K562 (cell line): Measurements from ENCODE around the gene LNPEP. TPM values are rescaled to one million over a fixed set of nuclear protein-coding genes. Genes with fewer than 3 reads are reported as not detected.
A peak's percentile ranks its signal among the peaks of the same experiment; 100 is the strongest.

ENCODE experiments used
- ESRRA ChIP-seq: fragments of 450-650 bp; IDR thresholded peaks from 2 replicates; pipeline ENCODE4 v1.6.1; 2014; ENCODE audit warnings: low read depth, mild to moderate bottlenecking, moderate library complexity, borderline replicate concordance
- HNRNPL ChIP-seq: fragments of 200-400 bp; formaldehyde crosslinking; IDR thresholded peaks from 2 replicates; pipeline ENCODE4 v1.6.1; 2017; ENCODE audit warnings: low read depth, mild to moderate bottlenecking, low read length
- HOXB6 ChIP-seq: fragments of 250-450 bp; sonication (Bioruptor Pico); IDR thresholded peaks from 2 replicates; pipeline ENCODE4 v1.5.1; 2022; ENCODE audit warnings: mild to moderate bottlenecking, borderline replicate concordance
- L3MBTL2 ChIP-seq: fragments of 450-650 bp; IDR thresholded peaks from 2 replicates; pipeline ENCODE4 v1.6.1; 2016; ENCODE audit warnings: mild to moderate bottlenecking, moderate library complexity
- MAFG ChIP-seq: fragments of 450-650 bp; conservative IDR thresholded peaks from 2 replicates; pipeline ENCODE4 v1.6.1; 2016; ENCODE audit warnings: missing genetic modification characterization, missing compliant biosample characterization
- MCM3 ChIP-seq: fragments of 450-650 bp; IDR thresholded peaks from 2 replicates; pipeline ENCODE4 v1.6.1; 2016
- NR2C2 ChIP-seq, 2 experiments: fragments of 200-800 bp in 1 of 2; sonication (Bioruptor generic) in 1 of 2; sonication (generic) in 1 of 2; formaldehyde crosslinking in 1 of 2; IDR thresholded peaks; 2 replicates each; pipeline versions ENCODE4 v1.6.1 to v1.8.0; 2016 to 2022; ENCODE audit warnings: mild to moderate bottlenecking in 1 of 2, missing compliant biosample characterization in 1 of 2, missing genetic modification characterization in 1 of 2, missing genetic modification reagents in 1 of 2
- SMAD4 ChIP-seq: fragments of 250-450 bp; sonication (Bioruptor Pico); conservative IDR thresholded peaks from 2 replicates; pipeline ENCODE4 v1.8.0; 2021; ENCODE audit warnings: inconsistent platforms, mild to moderate bottlenecking, moderate library complexity
- SMARCA5 ChIP-seq: fragments of 450-650 bp; IDR thresholded peaks from 2 replicates; pipeline ENCODE4 v1.6.1; 2016
- ZNF384 ChIP-seq: IDR thresholded peaks from 2 replicates; pipeline ENCODE4 v1.6.1; 2012; ENCODE audit warnings: low read depth, low read length, improper control_type of control experiment
- ZNF41 ChIP-seq: fragments of 250-450 bp; sonication (Bioruptor Pico); conservative IDR thresholded peaks from 2 replicates; pipeline ENCODE4 v1.4.0; 2020; ENCODE audit warnings: mild to moderate bottlenecking
- ZNF444 ChIP-seq: fragments of 250-450 bp; sonication (Bioruptor Pico); IDR thresholded peaks from 2 replicates; pipeline ENCODE4 v1.4.0; 2020; ENCODE audit warnings: mild to moderate bottlenecking, moderate library complexity
- ZNF551 ChIP-seq: fragments of 250-450 bp; sonication (Bioruptor Pico); IDR thresholded peaks from 2 replicates; pipeline ENCODE4 v1.5.0; 2021; ENCODE audit warnings: mild to moderate bottlenecking, moderate library complexity
- ZNF561 ChIP-seq: fragments of 450-650 bp; formaldehyde crosslinking; conservative IDR thresholded peaks from 2 replicates; pipeline ENCODE4 v1.4.0; 2020; ENCODE audit warnings: mild to moderate bottlenecking, moderate library complexity
- polyA plus RNA-seq, 8 experiments: library from polyadenylated mRNA; depleted of rRNA in 4 of 8; stranded (reverse) in 5 of 8; unstranded in 3 of 8; fragments of >200 nt; fragmentation: Nextera tagmentation in 2 of 8; fragmentation: Illumina TruSeq in 1 of 8; extraction: Ambion mirVana in 2 of 8; extraction: Trizol in 1 of 8; gene quantifications; 2 replicates each; pipeline versions ENCODE4 v1.2.1 to v1.2.3, GENCODE V29; 2011 to 2014; ENCODE audit warnings: inconsistent platforms in 1 of 8, missing spikeins in 1 of 8
- total RNA-seq, 7 experiments: library from RNA; depleted of rRNA in 6 of 7; stranded (reverse); fragments of >200 nt in 6 of 7; fragmentation: Illumina TruSeq in 2 of 7; extraction: Trizol in 2 of 7; gene quantifications; 2 replicates each; pipeline versions ENCODE4 v1.2.1 to v1.2.3, GENCODE V29; 2011 to 2021; ENCODE audit warnings: low replicate concordance in 1 of 7
- TF ChIP-seq, protein P1 (sequence below): sonication (generic); formaldehyde crosslinking; IDR thresholded peaks from 2 replicates; pipeline ENCODE4 v1.8.0; 2022; ENCODE audit warnings: missing genetic modification reagents, mild to moderate bottlenecking, borderline replicate concordance
- TF ChIP-seq, protein P2 (sequence below), 2 experiments: fragments of 450-650 bp; IDR thresholded peaks; 2 replicates each; pipeline ENCODE4 v1.6.1; 2018; ENCODE audit warnings: mild to moderate bottlenecking in 2 of 2, low read depth in 1 of 2; ENCODE audit not compliant: partially characterized antibody in 2 of 2
- TF ChIP-seq, protein P3 (sequence below): fragments of 450-650 bp; IDR thresholded peaks from one replicate; pipeline ENCODE4 v1.6.1; 2018; ENCODE audit warnings: mild to moderate bottlenecking, moderate library complexity; ENCODE audit not compliant: partially characterized antibody
- TF ChIP-seq, protein P4 (sequence below): fragments of 250-450 bp; sonication (Bioruptor Pico); IDR thresholded peaks from 2 replicates; pipeline ENCODE4 v1.8.0; 2021; ENCODE audit warnings: mild to moderate bottlenecking, moderate library complexity

LNPEP gene
- total and polyA plus RNA-seq, 9 of the 15 experiments (the other 6 are each of a cell fraction or from before 2014, with no cell fraction given): 2.6 to 27.9 (median 11.2) TPM

DNA sequence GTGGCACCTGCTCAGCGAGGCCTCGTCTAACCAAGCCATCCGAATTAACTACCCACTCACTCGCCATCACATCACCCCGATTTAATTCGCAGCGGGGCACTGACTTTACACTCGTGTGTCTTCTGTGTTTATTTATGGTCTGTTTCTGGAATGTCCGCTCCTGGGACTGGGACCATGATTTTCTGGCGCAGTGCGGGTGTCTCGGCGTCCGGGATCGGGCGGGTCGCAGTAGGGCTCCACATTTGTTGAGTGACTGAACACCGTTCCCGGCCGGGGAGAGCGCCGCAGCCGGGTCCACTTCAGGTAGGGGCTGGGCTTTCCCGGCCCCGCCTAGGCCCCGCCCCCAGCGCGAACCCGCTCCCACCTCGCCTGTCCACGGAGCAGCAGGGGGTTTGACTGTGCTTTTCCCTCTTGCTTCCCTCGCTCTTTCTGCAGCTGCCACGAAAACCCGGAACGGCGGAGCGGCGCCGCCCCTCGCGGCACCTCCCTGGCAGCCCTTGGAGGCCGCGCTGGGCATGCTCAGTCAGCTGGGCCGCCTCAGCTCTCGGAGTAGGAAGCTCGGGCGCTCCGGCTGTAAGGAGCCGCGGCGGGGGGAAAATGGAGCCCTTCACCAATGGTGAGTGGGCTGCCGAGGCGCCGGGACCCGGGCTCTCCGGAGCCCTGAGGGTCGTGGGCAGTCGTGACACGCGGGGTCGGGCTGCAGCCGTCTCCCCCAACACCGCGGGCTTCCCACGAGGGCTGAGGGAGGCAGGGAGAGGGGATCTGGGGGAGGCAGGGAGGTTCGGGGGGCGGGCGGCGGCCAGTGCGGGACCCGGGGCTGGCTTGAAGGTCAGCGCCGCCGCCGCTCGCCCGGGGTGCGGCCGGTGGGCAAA is at the start of gene LNPEP (continued):
- no peak for TF ChIP-seq ZNF41 (CRISPR knock-in tag)
- peak; percentile 100 for TF ChIP-seq HNRNPL
- no peak for TF ChIP-seq SMARCA5
- TF ChIP-seq, protein P1, sequence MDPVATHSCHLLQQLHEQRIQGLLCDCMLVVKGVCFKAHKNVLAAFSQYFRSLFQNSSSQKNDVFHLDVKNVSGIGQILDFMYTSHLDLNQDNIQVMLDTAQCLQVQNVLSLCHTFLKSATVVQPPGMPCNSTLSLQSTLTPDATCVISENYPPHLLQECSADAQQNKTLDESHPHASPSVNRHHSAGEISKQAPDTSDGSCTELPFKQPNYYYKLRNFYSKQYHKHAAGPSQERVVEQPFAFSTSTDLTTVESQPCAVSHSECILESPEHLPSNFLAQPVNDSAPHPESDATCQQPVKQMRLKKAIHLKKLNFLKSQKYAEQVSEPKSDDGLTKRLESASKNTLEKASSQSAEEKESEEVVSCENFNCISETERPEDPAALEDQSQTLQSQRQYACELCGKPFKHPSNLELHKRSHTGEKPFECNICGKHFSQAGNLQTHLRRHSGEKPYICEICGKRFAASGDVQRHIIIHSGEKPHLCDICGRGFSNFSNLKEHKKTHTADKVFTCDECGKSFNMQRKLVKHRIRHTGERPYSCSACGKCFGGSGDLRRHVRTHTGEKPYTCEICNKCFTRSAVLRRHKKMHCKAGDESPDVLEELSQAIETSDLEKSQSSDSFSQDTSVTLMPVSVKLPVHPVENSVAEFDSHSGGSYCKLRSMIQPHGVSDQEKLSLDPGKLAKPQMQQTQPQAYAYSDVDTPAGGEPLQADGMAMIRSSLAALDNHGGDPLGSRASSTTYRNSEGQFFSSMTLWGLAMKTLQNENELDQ (CRISPR knock-in tag): no peak
- TF ChIP-seq, protein P2, sequence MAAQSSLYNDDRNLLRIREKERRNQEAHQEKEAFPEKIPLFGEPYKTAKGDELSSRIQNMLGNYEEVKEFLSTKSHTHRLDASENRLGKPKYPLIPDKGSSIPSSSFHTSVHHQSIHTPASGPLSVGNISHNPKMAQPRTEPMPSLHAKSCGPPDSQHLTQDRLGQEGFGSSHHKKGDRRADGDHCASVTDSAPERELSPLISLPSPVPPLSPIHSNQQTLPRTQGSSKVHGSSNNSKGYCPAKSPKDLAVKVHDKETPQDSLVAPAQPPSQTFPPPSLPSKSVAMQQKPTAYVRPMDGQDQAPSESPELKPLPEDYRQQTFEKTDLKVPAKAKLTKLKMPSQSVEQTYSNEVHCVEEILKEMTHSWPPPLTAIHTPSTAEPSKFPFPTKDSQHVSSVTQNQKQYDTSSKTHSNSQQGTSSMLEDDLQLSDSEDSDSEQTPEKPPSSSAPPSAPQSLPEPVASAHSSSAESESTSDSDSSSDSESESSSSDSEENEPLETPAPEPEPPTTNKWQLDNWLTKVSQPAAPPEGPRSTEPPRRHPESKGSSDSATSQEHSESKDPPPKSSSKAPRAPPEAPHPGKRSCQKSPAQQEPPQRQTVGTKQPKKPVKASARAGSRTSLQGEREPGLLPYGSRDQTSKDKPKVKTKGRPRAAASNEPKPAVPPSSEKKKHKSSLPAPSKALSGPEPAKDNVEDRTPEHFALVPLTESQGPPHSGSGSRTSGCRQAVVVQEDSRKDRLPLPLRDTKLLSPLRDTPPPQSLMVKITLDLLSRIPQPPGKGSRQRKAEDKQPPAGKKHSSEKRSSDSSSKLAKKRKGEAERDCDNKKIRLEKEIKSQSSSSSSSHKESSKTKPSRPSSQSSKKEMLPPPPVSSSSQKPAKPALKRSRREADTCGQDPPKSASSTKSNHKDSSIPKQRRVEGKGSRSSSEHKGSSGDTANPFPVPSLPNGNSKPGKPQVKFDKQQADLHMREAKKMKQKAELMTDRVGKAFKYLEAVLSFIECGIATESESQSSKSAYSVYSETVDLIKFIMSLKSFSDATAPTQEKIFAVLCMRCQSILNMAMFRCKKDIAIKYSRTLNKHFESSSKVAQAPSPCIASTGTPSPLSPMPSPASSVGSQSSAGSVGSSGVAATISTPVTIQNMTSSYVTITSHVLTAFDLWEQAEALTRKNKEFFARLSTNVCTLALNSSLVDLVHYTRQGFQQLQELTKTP (IDR thresholded peaks at IDR 0.05; ENCODE audit: low read depth in 1 of 2, partially characterized antibody in 2 of 2): no peak
- TF ChIP-seq L3MBTL2: no peak; the same call in 1 of the 2 replicates
- TF ChIP-seq ZNF444 (CRISPR knock-in tag): no peak
- no peak for TF ChIP-seq HOXB6 (CRISPR knock-in tag)
- TF ChIP-seq, protein P3, sequence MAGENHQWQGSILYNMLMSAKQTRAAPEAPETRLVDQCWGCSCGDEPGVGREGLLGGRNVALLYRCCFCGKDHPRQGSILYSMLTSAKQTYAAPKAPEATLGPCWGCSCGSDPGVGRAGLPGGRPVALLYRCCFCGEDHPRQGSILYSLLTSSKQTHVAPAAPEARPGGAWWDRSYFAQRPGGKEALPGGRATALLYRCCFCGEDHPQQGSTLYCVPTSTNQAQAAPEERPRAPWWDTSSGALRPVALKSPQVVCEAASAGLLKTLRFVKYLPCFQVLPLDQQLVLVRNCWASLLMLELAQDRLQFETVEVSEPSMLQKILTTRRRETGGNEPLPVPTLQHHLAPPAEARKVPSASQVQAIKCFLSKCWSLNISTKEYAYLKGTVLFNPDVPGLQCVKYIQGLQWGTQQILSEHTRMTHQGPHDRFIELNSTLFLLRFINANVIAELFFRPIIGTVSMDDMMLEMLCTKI: no peak
- 0 out of 2 replicates have a peak, but pooled peaks have one; percentile 27 for TF ChIP-seq ZNF384
- TF ChIP-seq ZNF551 (CRISPR knock-in tag): no peak
- TF ChIP-seq MAFG (tag): no peak
- peak; percentile 55; the same call in 1 of the 2 replicates for TF ChIP-seq ESRRA
- TF ChIP-seq SMAD4: peak; percentile 52
- no peak for TF ChIP-seq NR2C2 (CRISPR knock-in tag; IDR thresholded peaks at IDR 0.05)
- no peak; the same call in none of the 2 replicates for TF ChIP-seq NR2C2 (tag; IDR thresholded peaks at IDR 0.05)
- TF ChIP-seq, protein P4, sequence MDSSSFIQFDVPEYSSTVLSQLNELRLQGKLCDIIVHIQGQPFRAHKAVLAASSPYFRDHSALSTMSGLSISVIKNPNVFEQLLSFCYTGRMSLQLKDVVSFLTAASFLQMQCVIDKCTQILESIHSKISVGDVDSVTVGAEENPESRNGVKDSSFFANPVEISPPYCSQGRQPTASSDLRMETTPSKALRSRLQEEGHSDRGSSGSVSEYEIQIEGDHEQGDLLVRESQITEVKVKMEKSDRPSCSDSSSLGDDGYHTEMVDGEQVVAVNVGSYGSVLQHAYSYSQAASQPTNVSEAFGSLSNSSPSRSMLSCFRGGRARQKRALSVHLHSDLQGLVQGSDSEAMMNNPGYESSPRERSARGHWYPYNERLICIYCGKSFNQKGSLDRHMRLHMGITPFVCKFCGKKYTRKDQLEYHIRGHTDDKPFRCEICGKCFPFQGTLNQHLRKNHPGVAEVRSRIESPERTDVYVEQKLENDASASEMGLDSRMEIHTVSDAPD (CRISPR knock-in tag): no peak
- TF ChIP-seq MCM3: no peak
- TF ChIP-seq ZNF561: no peak
